Stimulated activated CD8-positive, alpha-beta memory T cell treated with anti-CD3 and anti-CD28 coated beads, Interleukin-15, amount 100 ng/mL, for 24 hours (primary cell): ENCODE measurements around the gene TRIM60.
"Not testable (repeated sequence)": the region's sequence is repeated elsewhere in the genome, so short reads cannot be mapped to it uniquely, and the experiment has no call there.

Experiments
- DNase-seq: peaks from one replicate; pipeline ENCODE4 v3.0.0-alpha.2; 2020; ENCODE audit warnings: low read depth

The TRIM60 gene

DNA sequence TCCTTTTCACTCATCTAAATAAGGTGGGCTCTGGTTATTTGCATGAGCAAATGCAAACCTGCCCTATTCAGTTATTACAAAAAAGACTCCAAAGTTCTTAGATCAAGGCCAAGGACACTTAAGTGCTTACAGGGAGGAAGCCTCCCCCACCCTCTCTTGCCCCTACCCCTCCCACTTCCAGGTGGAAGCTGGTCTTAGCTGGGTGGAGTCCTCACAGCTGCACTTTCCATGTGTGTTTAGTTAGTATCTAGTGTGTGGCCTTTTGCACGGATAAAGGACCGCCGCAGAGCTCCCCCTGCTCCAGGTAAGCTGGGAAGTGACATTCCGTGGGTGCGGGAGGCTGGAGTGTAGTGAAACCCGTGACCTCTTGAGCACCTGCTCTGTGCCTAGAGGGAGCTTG lies 21.8 kb downstream of the TRIM60 start, which contains the start of gene TRIM75:
Gene TRIM75, plus strand, starts transcription at position 222 of the 400 bp plus-strand sequence. CDS start 5,282 bp downstream, outside the sequence.
- no peak for DNase-seq

DNA sequence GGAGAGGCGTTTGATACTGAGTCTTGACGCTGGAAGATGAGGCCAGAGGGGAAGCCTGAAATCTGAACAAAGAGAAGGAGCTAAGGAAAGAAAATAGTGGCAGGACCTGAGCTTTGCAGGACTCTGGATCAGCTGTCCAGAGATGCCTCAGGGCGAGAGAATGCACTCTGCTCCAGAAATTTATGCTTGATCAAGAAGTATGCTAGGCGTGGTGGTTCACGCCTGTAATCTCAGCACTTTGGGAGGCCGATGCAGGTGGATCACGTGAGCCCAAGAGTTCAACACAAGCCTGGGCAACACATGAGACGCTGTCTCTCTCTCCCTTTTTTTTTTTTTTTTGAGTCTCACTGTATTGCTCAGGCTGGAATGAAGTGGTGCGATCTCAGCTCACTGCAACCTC lies 23.8 kb downstream of the TRIM60 start:
- no peak for DNase-seq

DNA sequence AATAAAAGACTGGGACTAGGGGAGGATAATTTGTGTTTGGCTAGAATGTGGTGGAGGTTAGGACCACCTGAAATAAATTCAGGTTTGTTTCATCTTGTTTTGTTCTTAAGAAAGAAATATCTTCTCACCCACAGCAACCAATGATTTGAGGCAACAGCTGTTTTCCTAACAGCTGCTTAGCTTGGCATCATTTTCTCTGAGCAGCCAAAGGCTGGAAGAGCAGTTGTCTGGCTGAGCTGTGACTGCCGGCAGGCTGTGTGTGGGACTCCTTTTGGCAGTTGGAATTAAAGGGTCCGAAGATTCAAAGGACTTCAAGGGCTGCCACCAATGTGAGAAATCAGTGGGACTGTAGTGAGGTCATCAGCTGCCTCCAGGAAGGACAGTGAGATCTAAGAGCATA lies 26.9 kb downstream of the TRIM60 start:
- DNase-seq = no peak

DNA sequence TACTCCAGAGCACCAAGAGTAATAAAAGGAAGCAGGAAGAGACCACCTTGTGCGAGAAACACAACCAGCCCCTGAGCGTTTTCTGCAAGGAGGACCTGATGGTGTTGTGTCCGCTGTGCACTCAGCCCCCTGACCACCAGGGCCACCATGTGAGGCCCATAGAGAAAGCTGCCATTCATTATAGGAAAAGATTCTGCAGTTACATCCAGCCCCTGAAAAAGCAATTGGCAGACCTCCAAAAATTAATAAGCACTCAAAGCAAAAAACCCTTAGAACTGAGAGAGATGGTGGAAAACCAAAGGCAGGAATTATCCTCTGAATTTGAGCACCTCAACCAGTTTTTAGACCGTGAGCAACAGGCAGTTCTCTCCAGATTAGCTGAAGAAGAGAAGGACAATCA lies 27.6 kb downstream of the TRIM60 start:
- no peak for DNase-seq

DNA sequence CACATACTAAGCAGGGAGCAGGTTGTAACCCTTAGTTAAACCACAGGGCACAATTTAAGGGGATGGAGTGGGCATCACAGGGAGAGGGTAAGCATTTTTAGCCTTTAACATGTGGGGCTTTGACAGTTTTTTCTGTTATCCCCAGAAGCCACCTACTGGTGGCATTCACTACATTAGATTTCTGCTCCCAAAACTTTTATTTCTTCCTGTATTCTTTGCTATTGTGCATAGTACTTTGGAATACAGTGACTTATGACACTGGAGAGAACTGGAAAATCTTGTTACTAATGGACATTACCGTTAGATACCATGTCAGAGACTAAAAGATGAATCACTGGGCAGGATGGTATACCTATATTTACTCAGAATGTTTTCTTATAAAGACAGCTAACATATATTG lies 29.1 kb downstream of the TRIM60 start:
- no peak for DNase-seq

DNA sequence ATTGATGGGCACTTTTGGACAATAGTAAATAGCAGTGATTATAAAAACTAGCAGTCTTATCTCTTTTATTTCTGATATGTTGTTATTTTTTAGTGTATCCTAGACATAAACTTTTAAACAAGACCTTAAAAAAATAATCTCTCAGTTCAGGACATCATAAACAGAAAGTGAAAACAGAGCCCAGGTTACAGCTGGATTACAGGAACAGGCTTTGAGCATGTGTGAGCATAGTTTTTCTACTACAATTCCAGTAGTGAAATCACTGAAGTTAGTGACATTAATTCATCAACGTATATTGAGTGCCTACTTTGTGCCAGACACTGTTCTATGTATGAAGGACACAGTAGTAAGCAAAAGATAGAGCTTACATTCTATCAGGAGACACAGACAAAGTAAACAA lies 38.8 kb downstream of the TRIM60 start:
- DNase-seq = no peak

DNA sequence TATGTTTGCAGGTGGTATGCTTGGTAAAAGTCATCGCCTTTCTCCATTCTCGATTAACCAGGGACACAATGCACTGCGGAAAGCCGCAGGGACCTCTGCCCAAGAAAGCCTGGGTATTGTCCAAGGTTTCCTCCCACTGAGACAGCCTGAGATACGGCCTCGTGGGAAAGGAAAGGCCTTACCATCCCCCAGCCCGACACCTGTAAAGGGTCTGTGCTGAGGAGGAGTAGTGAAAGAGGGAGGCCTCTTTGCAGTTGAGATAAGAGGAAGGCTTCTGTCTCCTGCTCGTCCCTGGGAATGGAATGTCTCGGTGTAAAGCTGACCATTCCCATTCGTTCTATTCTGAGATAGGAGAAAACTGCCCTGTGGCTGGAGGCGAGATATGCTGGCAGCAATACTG lies 41.5 kb downstream of the TRIM60 start:
- not testable (repeated sequence) for DNase-seq

DNA sequence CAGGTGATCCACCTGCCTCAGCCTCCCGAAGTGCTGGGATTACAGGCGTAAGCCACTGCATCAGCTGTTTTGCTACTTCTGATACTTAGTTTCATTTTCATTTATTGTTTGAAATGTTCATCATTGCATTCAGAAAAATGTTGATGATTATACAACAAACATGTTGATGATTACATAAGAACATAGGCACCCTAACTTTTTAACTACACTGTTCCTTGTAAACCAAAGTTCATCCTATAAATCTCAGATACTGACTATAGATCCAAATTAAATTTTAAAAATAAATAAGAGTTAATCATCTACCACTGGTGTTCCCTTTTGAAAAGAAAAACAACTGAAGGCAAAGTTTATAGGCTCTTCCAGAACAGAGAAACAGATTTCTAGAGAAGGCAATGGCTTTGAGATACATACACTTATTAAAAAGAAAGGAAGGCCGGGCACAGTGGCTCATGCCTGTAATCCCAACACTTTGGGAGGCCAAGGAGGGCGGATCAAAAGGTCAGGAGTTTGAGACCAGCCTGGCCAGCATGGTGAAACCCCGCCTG lies 45.3 kb downstream of the TRIM60 start:
- DNase-seq = no peak

DNA sequence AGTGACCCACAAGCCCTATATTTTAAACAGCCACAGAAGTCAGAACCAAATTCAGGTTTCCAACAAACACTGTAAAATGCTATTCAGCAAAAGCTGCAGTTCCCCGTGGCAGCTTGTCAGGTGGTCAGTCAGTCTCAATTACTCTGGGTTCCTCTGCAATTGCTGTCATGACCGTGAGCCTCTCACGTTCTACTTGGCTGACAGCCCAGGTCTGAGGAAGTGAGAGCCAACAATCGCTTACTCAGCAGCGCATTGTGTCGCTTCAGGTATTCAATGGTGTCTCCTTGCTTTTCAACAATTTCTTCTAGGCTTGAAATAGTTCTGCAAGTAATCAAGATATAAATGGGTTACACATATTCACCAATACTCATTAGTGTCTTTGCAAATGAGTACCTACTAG lies 47.7 kb downstream of the TRIM60 start:
- no peak for DNase-seq

DNA sequence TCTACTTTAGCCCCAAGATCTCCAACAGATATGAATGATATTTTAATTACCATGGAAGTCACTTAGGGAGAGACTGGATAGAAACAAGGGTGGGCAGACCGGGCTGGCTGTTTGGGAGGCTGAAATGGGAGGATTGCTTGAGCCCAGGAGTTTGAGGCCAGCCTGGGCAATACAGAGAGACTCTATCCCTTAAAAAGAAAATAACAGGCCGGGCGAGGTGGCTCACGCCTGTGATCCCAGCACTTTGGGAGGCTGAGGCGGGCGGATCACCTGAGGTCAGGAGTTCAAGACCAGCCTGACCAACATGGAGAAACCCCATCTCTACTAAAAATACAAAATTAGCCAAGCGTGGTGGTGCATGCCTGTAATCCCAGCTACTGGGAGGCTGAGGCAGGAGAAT lies 53.0 kb downstream of the TRIM60 start:
- not testable (repeated sequence) for DNase-seq

DNA sequence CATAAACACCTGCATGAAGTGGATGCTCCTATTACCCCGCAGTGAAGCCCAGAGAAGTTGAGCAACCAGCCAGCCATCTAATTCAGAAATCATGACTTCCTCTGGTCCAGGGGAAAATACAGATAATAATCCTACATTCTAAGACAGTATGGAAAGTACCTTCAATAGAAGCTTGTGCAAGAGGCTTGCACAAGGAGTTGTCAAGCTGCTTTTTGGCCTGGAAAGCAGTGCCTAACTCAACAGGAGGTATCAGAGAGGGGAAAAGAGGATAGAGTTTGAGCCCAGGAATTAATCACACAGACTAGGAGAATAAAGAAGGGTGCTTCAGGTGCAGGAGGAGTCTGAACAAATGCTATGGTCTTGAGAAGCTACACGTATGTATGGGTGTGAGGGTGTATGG lies 54.1 kb downstream of the TRIM60 start:
- no peak for DNase-seq

DNA sequence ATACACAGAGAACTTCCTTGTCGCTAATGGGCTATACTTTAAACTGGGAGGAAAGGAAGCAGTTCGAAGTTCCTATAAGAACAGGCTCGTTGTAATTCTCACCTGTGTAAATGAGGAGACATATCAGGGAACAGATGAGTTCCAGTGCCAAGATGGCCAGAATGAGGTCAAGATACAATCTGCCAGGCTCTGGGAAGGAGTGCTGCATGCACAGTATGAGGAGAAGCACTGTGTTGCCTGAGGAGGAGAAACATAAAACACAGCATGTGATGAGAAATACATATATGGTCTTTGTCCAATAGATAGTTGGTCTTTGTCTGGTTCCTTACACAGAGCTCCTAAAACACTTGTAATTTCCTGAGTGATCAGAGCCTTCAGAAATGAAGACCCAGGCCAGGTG lies 56.6 kb downstream of the TRIM60 start:
- DNase-seq = no peak
